Cardiac muscle cell (in vitro differentiated cells and primary cell): ENCODE data around the gene FUZ. TPM values are rescaled to one million over a fixed set of nuclear protein-coding genes. Genes with fewer than 3 reads are reported as not detected.

Experiments used
- DNase-seq, 2 donors: peaks; one replicate each; pipeline versions ENCODE4 v3.0.0 to v3.0.0-alpha.2; 2010 to 2017; ENCODE audit warnings: low read depth in 1 of 2, low spot score in 1 of 2
- H3K27ac ChIP-seq: fragments of 200-600 bp; sonication (generic); 2 replicates; pipeline ENCODE4 v1.5.1; 2016
- H3K27me3 ChIP-seq: fragments of 200-600 bp; sonication (generic); 2 replicates; pipeline ENCODE4 v1.6.0; 2016; ENCODE audit warnings: control low read depth
- H3K36me3 ChIP-seq: fragments of 200-600 bp; sonication (generic); 2 replicates; pipeline ENCODE4 v1.5.1; 2016; ENCODE audit warnings: control low read depth
- H3K4me1 ChIP-seq: fragments of 200-600 bp; sonication (generic); 2 replicates; pipeline ENCODE4 v1.8.1; 2017; ENCODE audit warnings: low read depth, mild to moderate bottlenecking, mixed run types
- H3K4me3 ChIP-seq: fragments of 200-600 bp; sonication (generic); 2 replicates; pipeline ENCODE4 v1.5.1; 2016; ENCODE audit warnings: mild to moderate bottlenecking
- H3K9me3 ChIP-seq: fragments of 200-600 bp; sonication (generic); 2 replicates; pipeline ENCODE4 v1.5.1; 2017; ENCODE audit warnings: low read depth, mild to moderate bottlenecking, control low read depth
- polyA plus RNA-seq: library from polyadenylated mRNA; unstranded; fragments of >200 nt; fragmentation: Nextera tagmentation; extraction: Ambion mirVana; gene quantifications from 2 replicates; pipeline ENCODE4 v1.2.1, GENCODE V29; 2016
- total RNA-seq: library from RNA; depleted of rRNA; stranded (reverse); fragments of >200 nt; gene quantifications from 2 replicates; pipeline ENCODE4 v1.2.3, GENCODE V29; 2016
- TF ChIP-seq, protein P1 (sequence below): IDR thresholded peaks from 2 replicates; pipeline ENCODE4 v1.5.1; 2012; ENCODE audit warnings: low read depth, mild to moderate bottlenecking, low read length

Gene FUZ
- total and polyA plus RNA-seq, 2 experiments from 2014 or later: 39.0 to 60.8 TPM

- TF ChIP-seq, protein P1, sequence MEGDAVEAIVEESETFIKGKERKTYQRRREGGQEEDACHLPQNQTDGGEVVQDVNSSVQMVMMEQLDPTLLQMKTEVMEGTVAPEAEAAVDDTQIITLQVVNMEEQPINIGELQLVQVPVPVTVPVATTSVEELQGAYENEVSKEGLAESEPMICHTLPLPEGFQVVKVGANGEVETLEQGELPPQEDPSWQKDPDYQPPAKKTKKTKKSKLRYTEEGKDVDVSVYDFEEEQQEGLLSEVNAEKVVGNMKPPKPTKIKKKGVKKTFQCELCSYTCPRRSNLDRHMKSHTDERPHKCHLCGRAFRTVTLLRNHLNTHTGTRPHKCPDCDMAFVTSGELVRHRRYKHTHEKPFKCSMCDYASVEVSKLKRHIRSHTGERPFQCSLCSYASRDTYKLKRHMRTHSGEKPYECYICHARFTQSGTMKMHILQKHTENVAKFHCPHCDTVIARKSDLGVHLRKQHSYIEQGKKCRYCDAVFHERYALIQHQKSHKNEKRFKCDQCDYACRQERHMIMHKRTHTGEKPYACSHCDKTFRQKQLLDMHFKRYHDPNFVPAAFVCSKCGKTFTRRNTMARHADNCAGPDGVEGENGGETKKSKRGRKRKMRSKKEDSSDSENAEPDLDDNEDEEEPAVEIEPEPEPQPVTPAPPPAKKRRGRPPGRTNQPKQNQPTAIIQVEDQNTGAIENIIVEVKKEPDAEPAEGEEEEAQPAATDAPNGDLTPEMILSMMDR: no peak
- peaks cover 5% of the 10 kb centered on the region for H3K4me1 ChIP-seq
- no peak overlapping the region for H3K27ac ChIP-seq
- peaks cover 3% of the 10 kb centered on the region for H3K36me3 ChIP-seq
- peak in 1 of 2 donors; percentile 52 for DNase-seq
- peak overlapping the region; percentile 32 for H3K4me3 ChIP-seq
- H3K9me3 ChIP-seq: no peaks in the 10 kb centered on the region
- H3K27me3 ChIP-seq: no peaks in the 10 kb centered on the region
These were observed 3.7 kb downstream of the FUZ start for GRCh38 chr19:49809160-49809940.

- Histone ChIP-seq H3K4me3 (peak overlapping the region; percentile 32), H3K36me3 (peaks cover 3% of the 10 kb centered on the region), H3K9me3 (no peaks in the 10 kb centered on the region), H3K27me3 (no peaks in the 10 kb centered on the region), H3K27ac (peak overlapping the region; percentile 7), H3K4me1 (peaks cover 5% of the 10 kb centered on the region)
- TF ChIP-seq, protein P1: no peak
- DNase-seq: peak; percentile 90 to 97
These were observed 4.4 kb downstream of the FUZ start for GRCh38 chr19:49808711-49809159.

DNA sequence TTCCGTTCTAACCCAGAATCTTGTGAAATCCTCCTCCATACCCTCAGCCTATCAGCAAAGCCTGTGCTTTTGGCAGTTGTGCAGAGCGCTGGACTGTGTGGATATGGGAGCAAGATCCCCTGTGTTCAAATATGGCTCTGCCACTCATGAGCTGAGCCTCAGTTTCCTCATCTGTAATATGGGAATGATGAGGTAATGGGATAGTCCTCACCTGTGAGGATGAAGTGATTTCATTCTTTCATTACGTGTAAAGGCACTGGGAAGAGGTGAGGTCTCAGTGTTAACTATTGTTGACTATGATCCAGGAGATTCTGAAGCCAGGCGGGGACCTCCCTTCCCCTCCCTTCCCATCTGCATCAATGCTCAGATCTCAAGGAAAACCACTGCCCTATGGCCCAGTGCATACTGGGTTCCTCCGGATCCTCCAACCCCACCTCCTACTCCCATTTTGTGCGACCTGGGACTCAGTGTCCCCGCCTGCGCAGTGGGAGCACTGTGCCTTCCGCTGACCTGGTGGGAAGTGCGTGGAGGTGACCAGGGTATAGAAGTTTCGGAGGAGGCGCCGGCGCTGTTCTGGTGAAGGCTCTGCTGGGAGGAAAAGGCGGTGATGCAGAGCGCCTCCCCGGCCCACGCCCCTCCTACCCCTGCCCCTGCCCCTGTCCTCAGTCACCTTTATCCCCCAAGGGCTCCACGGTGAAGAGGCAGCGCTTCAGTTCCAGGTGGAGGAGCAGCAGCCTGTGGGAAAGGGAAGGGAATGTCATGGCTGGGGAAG, 5.0 kb downstream of the FUZ start:
- Histone ChIP-seq H3K27ac (peak overlapping the region; percentile 7), H3K4me1 (peaks cover 5% of the 10 kb centered on the region), H3K27me3 (no peaks in the 10 kb centered on the region), H3K9me3 (no peaks in the 10 kb centered on the region), H3K4me3 (no peak overlapping the region), H3K36me3 (peaks cover 8% of the 10 kb centered on the region)
- no peak for DNase-seq
- TF ChIP-seq, protein P1: no peak

GRCh38 chr19:49807058-49807903, 5.8 kb downstream of the FUZ start:
- no peak overlapping the region for H3K4me3 ChIP-seq
- TF ChIP-seq, protein P1: no peak
- no peaks in the 10 kb centered on the region for H3K27me3 ChIP-seq
- peaks cover 5% of the 10 kb centered on the region for H3K4me1 ChIP-seq
- no peak overlapping the region for H3K27ac ChIP-seq
- H3K36me3 ChIP-seq: peaks cover 8% of the 10 kb centered on the region
- H3K9me3 ChIP-seq: no peaks in the 10 kb centered on the region
- DNase-seq: no peak

- Histone ChIP-seq H3K27ac (no peak overlapping the region), H3K27me3 (no peaks in the 10 kb centered on the region), H3K9me3 (no peaks in the 10 kb centered on the region), H3K4me1 (peaks cover 5% of the 10 kb centered on the region), H3K36me3 (peaks cover 8% of the 10 kb centered on the region), H3K4me3 (no peak overlapping the region)
- DNase-seq: no peak
- TF ChIP-seq, protein P1: no peak
These were observed 6.5 kb downstream of the FUZ start for GRCh38 chr19:49806620-49806959.
